Coronary artery (tissue), 2 donors: ENCODE data around the gene GRM1.

Experiments used
- DNase-seq: peaks from one replicate; pipeline ENCODE4 v3.0.0-alpha.2; 2017; ENCODE audit warnings: low spot score
- H3K27ac ChIP-seq, 2 donors: fragments of 200-600 bp; sonication (generic); one replicate each; pipeline ENCODE4 v1.5.1; 2016 to 2019
- H3K4me3 ChIP-seq: fragments of 200-600 bp; sonication (generic); 2 replicates; pipeline ENCODE4 v1.5.1; 2016; ENCODE audit warnings: mild to moderate bottlenecking, moderate library complexity
- CTCF ChIP-seq: fragments of 200-600 bp; sonication (generic); IDR thresholded peaks from one replicate; pipeline ENCODE4 v1.5.1; 2019; ENCODE audit warnings: antibody characterized with exemption

Gene GRM1

DNA sequence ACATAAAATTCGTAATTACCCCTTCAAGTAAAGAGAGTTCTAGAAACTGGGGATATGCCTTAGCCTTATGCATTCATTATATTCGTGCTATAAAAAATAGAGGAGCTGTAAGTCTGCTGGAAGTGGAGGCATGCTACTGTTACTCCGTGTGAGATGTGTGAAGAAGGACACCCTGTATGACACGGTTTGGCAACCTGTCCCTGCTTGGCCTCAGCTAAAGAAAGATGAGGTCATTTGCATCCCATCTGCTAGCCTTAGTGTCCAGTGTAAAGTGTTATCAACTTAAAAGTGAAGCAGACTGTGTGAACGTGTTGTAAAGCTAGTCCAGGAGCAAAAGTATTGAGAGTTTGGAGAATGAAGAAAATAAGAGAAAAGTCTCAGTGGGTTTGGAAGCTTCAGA lies 379.7 kb downstream of the GRM1 start:
- no peak for TF ChIP-seq CTCF
- H3K27ac ChIP-seq, result no peak overlapping the region
- no peak for DNase-seq
- H3K4me3 ChIP-seq, result no peak overlapping the region

DNA sequence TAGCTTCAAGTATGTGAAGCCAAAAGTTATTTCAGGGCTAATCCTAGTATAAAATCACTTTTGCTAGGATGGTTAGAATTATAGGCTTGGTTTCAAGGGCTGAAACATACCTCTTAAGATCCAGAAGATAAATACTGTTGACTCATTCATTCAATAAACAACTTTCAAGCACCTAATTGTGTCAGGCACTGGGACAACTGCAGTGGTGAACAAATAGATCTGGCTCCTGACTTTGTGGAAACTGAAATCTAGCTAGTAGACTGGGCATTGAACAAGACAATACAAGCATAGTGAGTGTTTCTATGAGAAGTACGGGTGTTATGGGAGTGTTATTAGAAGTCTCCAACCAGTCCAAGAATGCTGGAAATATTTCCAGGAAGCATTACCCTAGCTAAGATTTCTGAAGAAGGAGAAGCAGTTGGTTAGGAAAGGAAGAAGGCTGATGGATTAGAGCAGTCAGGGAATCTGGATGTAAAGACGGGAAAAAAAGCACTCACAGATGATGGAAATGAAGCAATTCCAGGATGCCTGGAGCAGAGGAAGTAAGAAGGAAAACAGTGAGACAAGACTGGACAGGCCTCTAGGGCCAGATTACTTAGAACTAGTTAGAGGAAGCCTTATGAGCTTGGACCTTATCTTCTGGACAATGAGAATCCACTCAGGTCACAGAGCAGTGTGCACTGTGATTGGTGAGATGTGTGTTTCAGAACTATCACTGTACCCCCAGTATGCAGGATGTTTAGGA lies 382.2 kb downstream of the GRM1 start:
- no peak for TF ChIP-seq CTCF
- DNase-seq, result no peak
- Histone ChIP-seq H3K27ac (no peak overlapping the region), H3K4me3 (no peak overlapping the region)

- TF ChIP-seq CTCF, result no peak
- no peak for DNase-seq
- Histone ChIP-seq H3K27ac (no peak overlapping the region), H3K4me3 (no peak overlapping the region)
Measured at GRCh38 chr6:146419576-146419975, 390.7 kb downstream of the GRM1 start.

DNA sequence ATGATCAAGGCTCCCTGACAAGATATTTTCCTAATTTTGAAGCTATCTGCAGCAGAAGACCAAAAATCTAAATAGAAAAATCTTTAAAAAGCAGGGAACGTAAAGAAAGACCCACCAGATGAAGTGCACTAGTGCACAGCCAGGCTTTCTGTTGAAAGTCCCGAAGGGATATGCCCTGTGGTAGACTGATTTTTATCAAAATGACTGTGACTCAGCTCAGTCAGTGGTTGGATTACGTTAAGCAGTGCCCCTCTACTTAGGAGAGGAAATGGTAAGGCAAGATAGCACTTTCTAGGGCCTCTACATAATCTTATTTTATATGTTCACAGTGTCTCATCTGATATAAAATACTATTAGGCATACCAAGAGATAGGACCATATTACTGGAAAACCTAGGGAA lies 391.4 kb downstream of the GRM1 start:
- Histone ChIP-seq H3K27ac (no peak overlapping the region), H3K4me3 (no peak overlapping the region)
- TF ChIP-seq CTCF, result no peak
- no peak for DNase-seq

- Histone ChIP-seq H3K4me3 (no peak overlapping the region), H3K27ac (no peak overlapping the region)
- DNase-seq, result no peak
- TF ChIP-seq CTCF, result no peak
Measured at GRCh38 chr6:146422789-146423375, 394.0 kb downstream of the GRM1 start.

DNA sequence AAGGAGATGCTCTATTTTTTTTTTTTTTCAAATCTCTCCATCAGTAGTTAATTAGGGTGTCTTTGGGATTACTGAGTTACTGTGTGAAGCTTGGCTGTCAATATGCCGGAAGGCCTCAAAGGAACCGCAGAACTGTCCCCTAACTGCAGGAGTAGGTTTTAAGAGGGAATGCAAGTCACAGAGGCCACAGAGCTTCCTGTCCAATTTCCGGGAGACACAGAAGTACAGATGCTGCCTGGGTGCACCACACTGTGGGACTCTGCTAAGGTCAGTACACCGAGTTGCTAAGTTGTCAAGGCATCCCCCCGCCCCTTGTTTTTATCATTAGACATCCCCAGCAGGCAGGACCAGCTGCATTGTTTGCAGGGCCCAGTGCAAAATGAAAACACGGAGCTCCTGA lies 394.6 kb downstream of the GRM1 start:
- DNase-seq, result no peak
- TF ChIP-seq CTCF, result no peak
- no peak overlapping the region for H3K4me3 ChIP-seq
- no peak overlapping the region for H3K27ac ChIP-seq

GRCh38 chr6:146426516-146426915 lies 397.7 kb downstream of the GRM1 start:
- no peak overlapping the region for H3K27ac ChIP-seq
- DNase-seq, result no peak
- no peak for TF ChIP-seq CTCF
- H3K4me3 ChIP-seq, result no peak overlapping the region
